Measurements from ENCODE around the gene IL17RE. TPM values are rescaled to one million over a fixed set of nuclear protein-coding genes. Genes with fewer than 3 reads are reported as not detected.
"Not testable (repeated sequence)": the region's sequence is repeated elsewhere in the genome, so short reads cannot be mapped to it uniquely, and the experiment has no call there.

Gene IL17RE
- total RNA-seq, 1 donor from 2014 or later, result 2.4 TPM

DNA sequence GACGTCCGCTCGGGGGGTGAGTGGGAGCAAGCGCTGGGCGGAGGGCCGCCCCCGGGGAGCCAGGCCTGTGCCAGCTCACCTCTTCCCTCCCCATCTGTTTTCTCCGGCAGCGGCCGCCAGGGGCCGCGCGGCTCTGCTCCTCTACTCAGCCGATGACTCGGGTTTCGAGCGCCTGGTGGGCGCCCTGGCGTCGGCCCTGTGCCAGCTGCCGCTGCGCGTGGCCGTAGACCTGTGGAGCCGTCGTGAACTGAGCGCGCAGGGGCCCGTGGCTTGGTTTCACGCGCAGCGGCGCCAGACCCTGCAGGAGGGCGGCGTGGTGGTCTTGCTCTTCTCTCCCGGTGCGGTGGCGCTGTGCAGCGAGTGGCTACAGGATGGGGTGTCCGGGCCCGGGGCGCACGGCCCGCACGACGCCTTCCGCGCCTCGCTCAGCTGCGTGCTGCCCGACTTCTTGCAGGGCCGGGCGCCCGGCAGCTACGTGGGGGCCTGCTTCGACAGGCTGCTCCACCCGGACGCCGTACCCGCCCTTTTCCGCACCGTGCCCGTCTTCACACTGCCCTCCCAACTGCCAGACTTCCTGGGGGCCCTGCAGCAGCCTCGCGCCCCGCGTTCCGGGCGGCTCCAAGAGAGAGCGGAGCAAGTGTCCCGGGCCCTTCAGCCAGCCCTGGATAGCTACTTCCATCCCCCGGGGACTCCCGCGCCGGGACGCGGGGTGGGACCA lies 30.4 kb downstream of the IL17RE start:
- intact Hi-C loops (cut with micrococcal nuclease), result loop anchor here (1.0 to 5.0 kb wide), 20 partner anchors 13 to 970 kb away; partner anchors contain the start of genes BRK1, BRPF1, EMC3 and FANCD2

DNA sequence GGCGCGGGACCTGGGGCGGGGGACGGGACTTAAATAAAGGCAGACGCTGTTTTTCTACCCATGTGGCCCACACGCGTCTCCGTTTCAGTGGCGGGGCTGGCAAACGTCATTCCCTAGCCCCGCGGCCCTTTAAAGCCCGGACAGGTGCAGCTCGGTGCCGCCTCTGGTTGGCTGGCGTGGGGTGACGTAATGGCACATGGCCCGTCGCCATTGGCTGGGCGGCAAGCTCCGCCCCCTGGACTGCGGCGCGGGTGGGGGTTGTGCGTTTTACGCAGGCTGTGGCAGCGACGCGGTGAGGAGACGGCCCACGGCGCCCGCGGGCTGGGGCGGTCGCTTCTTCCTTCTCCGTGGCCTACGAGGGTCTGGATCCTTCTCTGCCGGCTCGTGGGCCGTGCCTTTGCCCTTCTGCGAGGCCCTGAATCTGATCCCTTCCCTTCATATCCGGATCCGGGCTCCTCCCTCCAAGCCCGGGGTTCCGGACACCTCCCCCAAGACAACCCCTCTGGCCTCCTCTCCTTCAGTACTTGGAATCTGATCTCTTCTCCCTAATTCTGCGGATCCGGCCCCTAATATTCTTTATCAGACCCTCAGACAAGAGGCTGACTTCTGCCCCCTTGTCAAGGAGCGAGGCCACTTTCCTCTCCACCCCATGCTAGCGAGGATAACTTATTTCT lies 31.1 kb downstream of the IL17RE start, which contains the start of gene CRELD1:
CRELD1 (plus strand) TSS at position 274 of the 674 bp plus-strand sequence. CDS start 605 bp downstream, outside the sequence.
- intact Hi-C loops (cut with micrococcal nuclease), result loop anchor here (1.0 to 5.0 kb wide), 20 partner anchors 13 to 970 kb away; partner anchors contain the start of genes BRK1, BRPF1, EMC3 and FANCD2

DNA sequence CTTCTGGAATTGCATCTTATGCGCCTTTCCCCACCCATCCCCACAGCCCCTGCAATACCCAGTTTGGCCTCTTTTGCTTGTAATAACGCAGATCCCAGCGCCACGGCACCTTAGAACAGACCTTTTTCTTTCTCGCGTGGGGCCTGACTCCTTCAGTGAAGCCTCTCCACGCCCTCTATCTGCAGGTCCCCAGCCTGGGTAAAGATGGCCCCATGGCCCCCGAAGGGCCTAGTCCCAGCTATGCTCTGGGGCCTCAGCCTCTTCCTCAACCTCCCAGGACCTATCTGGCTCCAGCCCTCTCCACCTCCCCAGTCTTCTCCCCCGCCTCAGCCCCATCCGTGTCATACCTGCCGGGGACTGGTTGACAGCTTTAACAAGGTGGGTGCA lies 31.6 kb downstream of the IL17RE start:
- intact Hi-C loops (cut with micrococcal nuclease), result loop anchor here (1.0 to 5.0 kb wide), 3 partner anchors 18 to 432 kb away; partner anchors contain the start of gene PRRT3

DNA sequence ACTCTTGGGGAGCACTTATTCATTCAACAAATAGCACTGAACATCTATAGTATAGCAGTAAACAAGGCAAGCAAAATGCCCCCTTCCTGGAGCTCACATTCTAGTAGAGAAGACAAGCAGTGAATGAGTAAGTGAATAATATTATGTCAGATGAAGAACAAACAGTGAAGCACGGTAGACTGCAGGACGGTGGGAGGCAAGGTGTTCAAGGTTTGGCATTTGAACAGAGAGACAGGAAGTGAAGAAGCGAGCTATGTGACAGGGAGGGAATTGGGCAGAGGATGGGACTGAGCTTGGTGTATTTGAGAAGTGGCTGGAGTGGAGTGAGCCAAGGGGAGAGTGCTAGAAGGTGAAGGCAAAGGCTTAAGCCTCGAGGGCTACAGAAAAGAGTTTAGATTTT lies 32.3 kb downstream of the IL17RE start:
- intact Hi-C loops (cut with micrococcal nuclease), result loop anchor here (1.0 to 5.0 kb wide), 3 partner anchors 17 to 433 kb away; partner anchors contain the start of gene PRRT3

DNA sequence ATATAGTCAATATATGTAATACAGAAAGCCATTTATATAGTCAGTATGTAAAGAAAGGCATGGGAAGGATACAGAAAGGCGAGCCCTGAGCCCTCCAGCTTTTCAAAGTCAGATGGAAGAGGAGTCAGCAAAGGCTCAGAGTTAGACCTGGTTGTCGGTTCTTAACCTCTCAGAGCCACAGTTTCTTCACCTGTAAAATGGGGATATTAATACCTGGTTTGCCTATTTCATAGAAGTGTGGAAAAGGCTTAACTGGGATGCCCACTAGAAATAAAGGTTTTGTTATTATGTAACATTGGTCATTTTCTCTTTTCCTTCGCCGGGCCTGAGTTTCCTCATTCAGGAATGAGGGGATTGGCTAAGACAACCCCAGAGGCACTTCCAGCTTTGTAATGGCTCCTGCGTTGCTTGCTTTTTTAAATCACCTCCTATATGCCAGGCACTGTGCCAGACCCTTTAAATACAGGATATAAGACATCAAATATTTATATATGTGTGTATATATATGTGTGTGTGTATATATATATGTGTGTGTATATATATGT lies 33.4 kb downstream of the IL17RE start:
- intact Hi-C loops (cut with micrococcal nuclease), result no loop called here

DNA sequence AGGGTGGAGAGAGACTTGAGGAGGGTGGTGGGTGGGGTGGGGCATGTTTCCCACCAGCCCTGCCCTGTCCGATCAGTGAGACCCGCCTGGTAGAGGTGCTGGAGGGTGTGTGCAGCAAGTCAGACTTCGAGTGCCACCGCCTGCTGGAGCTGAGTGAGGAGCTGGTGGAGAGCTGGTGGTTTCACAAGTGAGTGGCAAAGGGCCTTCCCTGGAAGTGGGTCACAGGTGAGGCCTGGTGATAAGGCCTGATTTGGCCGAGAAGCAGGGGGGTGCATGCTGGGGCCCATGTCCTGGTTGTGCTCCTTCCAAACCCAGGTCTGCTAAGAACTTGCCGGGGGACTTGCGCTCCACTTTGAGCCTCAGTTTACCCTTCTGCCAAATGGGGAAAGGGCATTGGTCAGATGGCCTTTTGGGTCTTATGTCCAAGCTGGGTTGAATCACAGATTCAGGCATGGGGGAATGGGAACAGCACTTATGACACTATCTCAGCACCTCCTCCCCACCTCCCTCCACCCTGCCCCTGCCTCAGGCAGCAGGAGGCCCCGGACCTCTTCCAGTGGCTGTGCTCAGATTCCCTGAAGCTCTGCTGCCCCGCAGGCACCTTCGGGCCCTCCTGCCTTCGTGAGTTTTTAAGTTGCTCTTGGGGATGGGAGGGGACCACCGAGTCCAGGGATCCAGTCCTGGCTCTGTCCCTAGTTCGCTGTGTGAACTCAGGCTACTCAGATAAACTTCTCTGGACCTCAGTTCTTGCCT lies 35.0 kb downstream of the IL17RE start:
- intact Hi-C loops (cut with micrococcal nuclease), result no loop called here

DNA sequence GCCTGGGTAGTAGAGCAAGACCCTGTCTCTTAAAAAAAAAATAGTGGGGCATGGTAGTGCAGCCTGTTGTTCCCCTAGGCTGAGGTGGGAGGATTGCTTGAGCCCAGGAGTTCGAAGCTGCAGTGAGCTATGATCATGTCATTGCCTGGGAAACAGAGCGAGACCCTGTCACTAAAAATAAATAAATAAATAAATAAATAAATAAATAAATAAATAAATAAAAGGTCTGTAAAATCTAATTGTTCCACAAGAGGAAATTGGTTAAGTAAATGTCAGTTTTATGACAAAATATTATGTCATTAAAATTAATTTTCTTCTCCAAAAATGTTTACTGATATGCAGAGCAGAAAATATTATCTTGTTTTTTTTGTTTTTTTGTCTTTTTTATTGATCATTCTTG lies 36.3 kb downstream of the IL17RE start:
- intact Hi-C loops (cut with micrococcal nuclease), result no loop called here

DNA sequence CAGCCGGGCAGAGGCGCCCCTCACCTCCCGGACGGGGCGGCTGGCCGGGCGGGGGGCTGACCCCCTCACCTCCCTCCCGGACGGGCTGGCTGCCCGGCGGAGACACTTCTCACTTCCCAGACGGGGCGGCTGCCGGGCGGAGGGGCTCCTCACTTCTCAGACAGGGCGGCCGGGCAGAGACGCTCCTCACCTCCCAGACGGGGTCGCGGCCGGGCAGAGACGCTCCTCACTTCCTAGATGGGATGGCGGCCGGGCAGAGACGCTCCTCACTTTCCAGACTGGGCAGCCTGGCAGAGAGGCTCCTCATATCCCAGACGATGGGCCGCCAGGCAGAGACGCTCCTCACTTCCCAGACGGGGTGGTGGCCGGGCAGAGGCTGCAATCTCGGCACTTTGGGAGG lies 37.3 kb downstream of the IL17RE start:
- intact Hi-C loops (cut with micrococcal nuclease), result not testable (repeated sequence)

DNA sequence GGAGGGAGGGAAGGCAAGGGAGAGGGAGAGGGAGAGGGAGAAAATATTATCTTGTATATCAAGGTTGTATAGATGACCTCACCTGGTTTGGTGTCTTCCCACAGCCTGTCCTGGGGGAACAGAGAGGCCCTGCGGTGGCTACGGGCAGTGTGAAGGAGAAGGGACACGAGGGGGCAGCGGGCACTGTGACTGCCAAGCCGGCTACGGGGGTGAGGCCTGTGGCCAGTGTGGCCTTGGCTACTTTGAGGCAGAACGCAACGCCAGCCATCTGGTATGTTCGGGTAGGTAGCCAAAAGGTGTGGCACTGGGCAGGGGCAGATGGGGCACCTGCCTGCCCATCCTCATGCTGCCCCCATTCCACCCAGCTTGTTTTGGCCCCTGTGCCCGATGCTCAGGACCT lies 38.1 kb downstream of the IL17RE start:
- intact Hi-C loops (cut with micrococcal nuclease), result no loop called here

DNA sequence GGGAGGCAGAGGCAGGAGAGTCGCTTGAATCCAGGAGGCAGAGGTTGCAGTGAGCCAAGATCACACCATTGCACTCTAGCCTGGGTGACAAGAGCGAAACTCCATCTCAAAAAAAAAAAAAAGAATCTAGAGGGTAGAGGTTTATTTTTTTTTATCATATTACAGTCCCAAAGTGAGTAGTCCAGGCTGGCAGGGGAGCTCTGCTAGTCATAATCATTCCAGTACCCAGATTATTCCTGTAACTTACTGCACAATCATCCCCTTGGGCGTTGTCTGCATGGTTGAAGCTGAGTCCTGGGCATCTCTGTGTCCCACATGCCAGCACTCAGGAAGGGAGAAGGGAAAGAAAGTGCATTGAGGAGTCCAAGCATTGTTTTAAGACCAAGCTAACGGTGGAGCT lies 39.5 kb downstream of the IL17RE start:
- intact Hi-C loops (cut with micrococcal nuclease), result no loop called here

DNA sequence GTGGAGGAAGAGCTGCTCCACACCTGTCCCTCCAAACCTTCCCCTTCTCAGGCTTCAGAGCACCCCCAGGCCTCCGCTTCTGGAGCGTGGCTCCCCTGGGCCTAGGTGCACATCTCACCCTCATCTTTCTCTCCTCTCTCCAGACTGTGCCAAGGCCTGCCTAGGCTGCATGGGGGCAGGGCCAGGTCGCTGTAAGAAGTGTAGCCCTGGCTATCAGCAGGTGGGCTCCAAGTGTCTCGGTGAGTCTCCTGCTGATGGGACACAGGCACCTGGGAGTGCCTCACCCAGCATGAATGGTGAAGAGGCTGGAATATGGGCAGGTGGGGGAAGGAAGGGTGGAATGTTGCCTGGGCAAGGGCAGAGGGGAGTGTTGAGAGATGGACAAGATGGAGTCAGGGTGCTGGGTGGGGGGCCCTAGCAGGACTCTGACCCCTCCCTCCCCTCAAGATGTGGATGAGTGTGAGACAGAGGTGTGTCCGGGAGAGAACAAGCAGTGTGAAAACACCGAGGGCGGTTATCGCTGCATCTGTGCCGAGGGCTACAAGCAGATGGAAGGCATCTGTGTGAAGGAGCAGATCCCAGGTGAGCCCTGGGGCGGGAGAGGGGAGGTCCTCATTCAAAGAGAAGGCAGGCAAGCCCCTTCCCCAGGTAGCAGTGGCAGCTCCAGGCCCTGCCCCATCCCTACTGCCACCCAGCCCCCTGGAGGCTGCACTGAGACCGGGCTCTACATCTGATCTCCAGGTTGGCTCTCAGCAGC lies 40.5 kb downstream of the IL17RE start:
- intact Hi-C loops (cut with micrococcal nuclease), result no loop called here

DNA sequence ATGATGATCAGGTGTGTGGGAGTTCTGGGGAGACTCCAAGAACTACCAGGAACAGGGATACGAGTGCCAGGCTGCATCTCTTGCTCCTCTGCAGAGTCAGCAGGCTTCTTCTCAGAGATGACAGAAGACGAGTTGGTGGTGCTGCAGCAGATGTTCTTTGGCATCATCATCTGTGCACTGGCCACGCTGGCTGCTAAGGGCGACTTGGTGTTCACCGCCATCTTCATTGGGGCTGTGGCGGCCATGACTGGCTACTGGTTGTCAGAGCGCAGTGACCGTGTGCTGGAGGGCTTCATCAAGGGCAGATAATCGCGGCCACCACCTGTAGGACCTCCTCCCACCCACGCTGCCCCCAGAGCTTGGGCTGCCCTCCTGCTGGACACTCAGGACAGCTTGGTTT lies 41.6 kb downstream of the IL17RE start:
- intact Hi-C loops (cut with micrococcal nuclease), result no loop called here

DNA sequence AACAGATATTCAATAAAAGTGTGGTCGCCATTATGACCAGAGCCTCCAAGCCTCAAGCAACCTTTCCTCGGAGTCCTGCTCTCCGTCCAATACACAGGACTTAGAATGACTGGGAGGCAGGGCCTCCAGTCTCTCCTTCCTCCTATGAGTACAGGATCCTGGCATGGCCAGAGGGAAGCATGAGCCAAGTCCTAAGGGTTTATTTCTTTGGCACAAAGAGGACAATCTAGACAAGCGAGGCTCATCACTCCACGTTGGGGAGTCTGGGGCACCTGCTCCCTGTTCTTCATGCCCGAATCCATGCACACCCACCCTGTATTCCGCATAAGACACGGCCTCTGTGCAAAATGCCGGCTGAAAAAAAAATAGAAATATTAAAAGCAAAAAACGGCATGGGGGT lies 42.7 kb downstream of the IL17RE start:
- intact Hi-C loops (cut with micrococcal nuclease), result no loop called here

DNA sequence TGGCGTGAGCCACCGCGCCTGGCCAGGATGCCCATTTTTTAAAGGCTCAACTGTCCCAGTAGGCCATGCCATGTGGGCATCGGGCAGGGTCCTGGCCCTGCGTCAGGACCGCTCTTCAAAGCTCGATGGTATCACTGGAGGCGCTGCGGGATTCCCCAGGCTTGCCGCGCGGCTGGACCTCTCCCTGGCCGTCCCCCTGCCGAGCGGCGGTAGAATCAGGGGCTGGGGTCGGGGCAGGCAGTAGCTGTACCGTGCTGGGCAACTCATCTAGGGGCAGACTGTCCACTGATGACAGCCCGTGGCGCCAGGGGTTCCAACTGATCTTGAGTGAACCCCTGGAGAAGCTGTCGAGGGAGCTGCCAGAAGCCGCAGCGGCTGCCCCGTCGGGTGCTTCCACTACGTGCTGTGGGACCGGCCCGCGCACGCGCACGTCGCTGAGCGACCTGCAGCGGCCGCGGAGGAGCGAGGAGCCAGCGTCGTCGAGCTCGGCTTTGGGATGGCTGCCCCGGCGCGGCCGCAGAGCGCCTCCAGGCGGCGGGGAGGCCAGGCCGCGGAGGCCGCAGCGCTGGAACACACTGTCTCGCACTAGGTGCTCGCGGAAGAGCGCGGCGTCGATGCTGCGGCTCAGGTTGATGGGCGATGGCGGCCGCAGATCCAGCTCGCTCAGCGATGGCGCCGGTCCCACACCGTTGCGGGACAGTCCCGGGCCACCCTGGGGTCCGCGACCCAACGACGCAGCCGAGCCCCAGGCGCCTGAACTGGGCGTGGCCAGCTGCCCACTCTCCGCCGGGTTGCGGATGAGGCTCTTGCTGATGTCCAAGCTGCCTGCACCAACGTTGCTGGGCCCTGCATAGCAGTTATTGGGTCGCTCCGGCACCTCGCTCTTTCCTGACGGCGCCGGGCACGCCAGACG lies 43.7 kb downstream of the IL17RE start:
- intact Hi-C loops (cut with micrococcal nuclease), result loop anchor here (1.0 kb wide), 8 partner anchors 13 to 302 kb away; partner anchors contain the start of genes BRPF1, CRELD1, EMC3 and JAGN1

DNA sequence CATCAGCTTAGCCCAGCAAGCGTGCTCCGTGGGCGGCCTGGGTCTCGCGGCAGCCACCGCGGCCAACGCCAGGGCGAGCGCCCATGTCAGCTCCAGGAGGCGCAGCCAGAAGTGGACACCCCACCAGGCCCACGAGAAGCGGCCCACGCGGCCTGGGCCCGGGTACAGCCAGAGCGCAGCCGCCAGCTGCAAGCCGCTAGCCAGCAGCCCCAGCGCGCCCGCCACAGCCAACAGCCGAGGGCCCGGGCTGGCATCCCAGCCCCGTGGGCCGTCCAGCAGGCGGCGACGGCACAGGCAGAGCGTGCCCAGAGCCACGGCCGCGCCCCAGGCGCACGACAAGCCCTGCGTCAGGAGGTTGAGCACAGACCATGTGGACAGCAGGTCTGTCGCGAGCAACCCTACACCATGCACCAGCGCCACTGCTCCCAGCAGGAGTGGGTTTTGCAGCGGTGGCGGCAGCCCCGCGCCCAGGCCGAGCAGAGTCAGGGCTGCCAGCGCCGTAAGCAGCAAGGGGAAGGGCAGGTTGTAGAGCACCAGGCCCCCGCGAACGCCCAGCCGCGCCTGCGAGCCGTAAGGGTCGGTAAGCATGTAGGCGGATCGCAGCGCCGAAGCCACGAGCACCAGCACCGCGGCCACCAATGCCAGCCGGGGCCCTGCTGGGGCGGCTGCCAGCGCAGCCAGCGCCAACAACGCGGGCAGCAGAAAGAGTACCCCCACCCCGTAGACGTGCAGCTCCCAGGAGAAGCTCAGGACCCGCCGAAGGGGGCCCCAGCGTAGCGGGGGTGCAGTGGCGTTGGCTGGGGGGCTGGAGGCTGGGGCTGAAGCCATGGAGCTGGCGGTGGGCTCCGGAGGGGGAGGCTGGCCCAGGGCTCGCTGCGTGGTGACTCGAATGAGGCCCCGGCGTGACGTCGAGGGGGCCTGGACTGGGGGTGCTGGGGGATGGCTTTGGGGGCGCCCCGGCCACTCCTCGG lies 44.7 kb downstream of the IL17RE start:
- intact Hi-C loops (cut with micrococcal nuclease), result no loop called here

DNA sequence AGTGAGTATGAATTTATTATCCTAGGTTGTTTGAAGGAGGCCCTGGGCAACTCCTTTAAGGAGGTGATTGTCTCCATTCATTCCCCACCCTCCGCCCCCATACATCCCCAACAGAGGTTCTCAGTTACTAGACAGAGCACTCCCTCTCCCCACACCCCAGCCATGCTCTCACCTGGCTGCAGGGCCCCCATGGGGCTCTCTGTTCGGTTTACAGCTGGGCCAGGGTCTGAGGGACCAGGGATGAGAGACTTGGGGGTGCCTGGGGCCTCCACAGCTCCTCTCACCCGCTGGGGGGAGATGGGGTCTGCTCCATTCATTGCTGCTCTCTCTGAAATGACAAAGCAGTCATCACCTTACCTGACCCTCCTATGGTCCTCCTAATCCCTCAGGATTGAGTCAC lies 45.9 kb downstream of the IL17RE start:
- intact Hi-C loops (cut with micrococcal nuclease), result no loop called here

DNA sequence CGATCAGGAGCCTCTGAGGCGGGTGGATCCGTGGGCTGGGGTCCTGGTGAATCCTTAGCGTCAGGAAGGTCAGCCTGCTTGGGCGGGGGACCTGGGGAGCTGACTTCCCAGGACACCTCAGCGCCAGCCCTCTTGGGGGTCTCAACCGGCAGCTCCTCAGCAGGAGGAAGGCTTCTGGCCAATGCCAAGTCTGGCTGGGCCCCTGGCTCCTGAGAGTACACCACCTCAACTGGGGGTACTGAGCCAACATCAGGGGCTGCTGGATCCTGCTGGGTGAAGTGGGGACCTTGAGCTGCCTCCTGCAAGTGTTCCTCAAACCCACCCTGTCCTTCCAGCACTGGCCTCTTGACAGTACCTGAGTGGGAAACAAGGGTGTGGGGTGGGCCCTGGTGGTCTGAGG lies 46.5 kb downstream of the IL17RE start:
- intact Hi-C loops (cut with micrococcal nuclease), result no loop called here

DNA sequence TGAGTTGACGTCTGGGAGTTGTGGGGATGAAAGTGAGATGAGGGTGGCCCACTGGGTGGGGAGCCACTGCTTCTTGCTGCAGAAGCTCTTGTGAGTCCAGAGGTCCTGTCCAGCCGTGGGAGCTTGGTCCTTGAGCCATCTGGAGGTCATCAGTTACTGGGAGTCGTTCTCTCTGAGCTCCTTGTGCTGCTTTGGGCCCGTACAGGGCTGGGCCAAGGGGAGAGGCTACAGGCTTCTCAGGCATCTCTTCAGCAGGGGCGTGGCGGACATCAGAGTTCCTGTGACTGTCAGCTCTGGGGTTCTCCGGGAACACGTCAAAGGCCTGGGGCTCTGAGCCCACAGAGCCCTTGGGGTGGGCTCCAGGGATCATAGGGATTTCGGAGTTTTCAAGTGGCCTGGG lies 47.0 kb downstream of the IL17RE start:
- intact Hi-C loops (cut with micrococcal nuclease), result no loop called here
